BE2C (cell line): ENCODE data around the gene SLCO1C1.

ENCODE experiments used
- DNase-seq: peaks from one replicate; pipeline ENCODE4 v3.0.0-alpha.2; 2020
- H3K27me3 ChIP-seq: fragments of 250-450 bp; sonication (Bioruptor Pico); 2 replicates; pipeline ENCODE4 v1.5.1; 2020; ENCODE audit warnings: mild to moderate bottlenecking
- H3K36me3 ChIP-seq: fragments of 250-450 bp; sonication (Bioruptor Pico); 2 replicates; pipeline ENCODE4 v1.5.1; 2020; ENCODE audit warnings: mild to moderate bottlenecking
- H3K4me1 ChIP-seq: fragments of 250-450 bp; sonication (Bioruptor Pico); 2 replicates; pipeline ENCODE4 v1.5.1; 2020
- H3K4me3 ChIP-seq: 2 replicates; pipeline ENCODE4 v1.5.1; 2011; ENCODE audit warnings: low read depth, low read length
- H3K9me3 ChIP-seq: fragments of 250-450 bp; sonication (Bioruptor Pico); 2 replicates; pipeline ENCODE4 v1.5.1; 2020
- CTCF ChIP-seq: IDR thresholded peaks from 2 replicates; pipeline ENCODE4 v1.5.1; 2012; ENCODE audit warnings: mild to moderate bottlenecking, low read depth, low read length

The SLCO1C1 gene

GRCh38 chr12:20800160-20800559 is 105.0 kb downstream of the SLCO1C1 start:
- TF ChIP-seq CTCF, result no peak
- H3K4me3 ChIP-seq, result no peak overlapping the region
- no peaks in the 10 kb centered on the region for H3K27me3 ChIP-seq
- no peaks in the 10 kb centered on the region for H3K36me3 ChIP-seq
- H3K9me3 ChIP-seq, result no peaks in the 10 kb centered on the region
- H3K4me1 ChIP-seq, result no peaks in the 10 kb centered on the region
- DNase-seq, result no peak

DNA sequence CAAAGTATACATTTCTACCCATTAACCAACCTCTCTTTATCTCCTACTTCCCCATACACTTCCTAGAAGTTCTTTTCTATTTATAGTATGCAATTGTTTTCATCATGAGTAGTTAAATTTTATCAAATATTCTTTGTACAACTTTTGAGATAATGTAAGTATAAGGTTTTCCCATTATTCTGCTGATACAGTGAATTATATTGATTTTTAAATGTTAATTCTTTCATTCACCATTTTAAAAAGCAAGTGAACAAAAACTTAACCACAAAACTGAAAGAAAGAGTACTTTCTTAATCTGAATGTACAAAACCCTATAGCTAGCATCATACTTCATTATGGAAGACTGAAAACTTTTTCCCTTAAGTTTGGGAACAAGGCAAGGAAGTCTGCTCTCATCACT is 105.9 kb downstream of the SLCO1C1 start:
- no peak for DNase-seq
- TF ChIP-seq CTCF, result no peak
- no peak overlapping the region for H3K4me3 ChIP-seq

More for the DNA sequence above, 105.9 kb downstream of the SLCO1C1 start:
- Histone ChIP-seq H3K27me3 (no peaks in the 10 kb centered on the region), H3K36me3 (no peaks in the 10 kb centered on the region), H3K4me1 (no peaks in the 10 kb centered on the region), H3K9me3 (no peaks in the 10 kb centered on the region)
